GM12875 (cell line): ENCODE results near the gene BCDIN3D.
"Not testable (repeated sequence)": the region's sequence is repeated elsewhere in the genome, so short reads cannot be mapped to it uniquely, and the experiment has no call there.

Experiments used
- H3K4me3 ChIP-seq: one replicate; pipeline ENCODE4 v1.5.1; 2011; ENCODE audit warnings: low read depth, low read length, control low read depth
- CTCF ChIP-seq: IDR thresholded peaks from 2 replicates; pipeline ENCODE4 v1.5.1; 2011; ENCODE audit warnings: low read depth, mild to moderate bottlenecking, control low read depth, inconsistent platforms, low read length, moderate library complexity, borderline replicate concordance; ENCODE audit not compliant: insufficient read depth

The BCDIN3D gene

GRCh38 chr12:49865782-49866135 lies 22.9 kb upstream of the BCDIN3D start:
- H3K4me3 ChIP-seq = no peak overlapping the region
- TF ChIP-seq CTCF = no peak

DNA sequence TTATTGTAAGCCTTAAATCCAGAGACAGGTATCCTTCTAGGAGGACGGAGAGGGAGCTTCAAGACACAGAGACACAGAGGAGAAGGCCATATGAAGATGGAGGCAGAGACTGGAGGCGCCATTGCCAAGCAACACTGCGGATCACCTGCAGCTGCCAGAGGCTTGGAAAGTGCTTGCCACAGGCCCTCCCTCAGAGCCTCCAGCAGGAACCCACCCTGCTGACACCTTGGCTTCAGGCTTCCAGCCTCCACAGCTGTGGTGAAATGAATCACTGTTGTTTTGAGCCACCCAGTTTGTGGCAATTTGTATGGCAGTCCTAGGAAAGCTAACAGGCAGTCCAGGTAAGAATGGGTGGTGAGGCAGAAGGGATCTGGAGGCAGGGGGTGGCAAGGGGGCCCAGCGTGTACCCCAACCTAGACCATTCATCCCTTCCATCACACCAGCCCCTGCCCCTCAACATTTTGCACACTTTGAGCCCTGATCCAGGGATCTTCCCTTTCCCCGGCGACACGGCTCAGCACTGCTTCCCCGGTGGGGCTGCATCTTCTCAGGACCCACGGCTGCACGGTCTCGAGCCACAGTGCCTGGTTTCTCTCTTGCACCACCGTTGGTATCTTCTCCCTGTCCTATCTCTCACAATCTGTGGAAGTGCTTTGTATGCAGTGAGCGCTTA lies 22.3 kb upstream of the BCDIN3D start:
- TF ChIP-seq CTCF = no peak
- H3K4me3 ChIP-seq = no peak overlapping the region

GRCh38 chr12:49864798-49865090 lies 21.8 kb upstream of the BCDIN3D start:
- TF ChIP-seq CTCF = no peak
- no peak overlapping the region for H3K4me3 ChIP-seq

GRCh38 chr12:49863946-49864797 lies 21.3 kb upstream of the BCDIN3D start:
- no peak overlapping the region for H3K4me3 ChIP-seq
- no peak for TF ChIP-seq CTCF

DNA sequence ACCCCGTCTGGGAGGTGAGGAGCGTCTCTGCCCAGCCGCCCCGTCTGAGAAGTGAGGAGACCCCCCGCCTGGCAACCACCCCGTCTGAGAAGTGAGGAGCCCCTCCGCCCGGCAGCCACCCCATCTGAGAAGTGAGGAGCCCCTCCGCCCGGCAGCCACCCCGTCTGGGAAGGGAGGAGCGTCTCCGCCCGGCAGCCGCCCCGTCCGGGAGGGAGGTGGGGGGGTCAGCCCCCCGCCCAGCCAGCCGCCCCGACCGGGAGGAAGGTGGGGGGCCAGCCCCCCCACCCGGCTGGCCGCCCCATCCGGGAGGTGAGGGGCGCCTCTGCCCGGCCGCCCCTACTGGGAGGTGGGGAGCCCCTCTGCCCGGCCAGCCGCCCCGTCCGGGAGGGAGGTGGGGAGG lies 18.0 kb upstream of the BCDIN3D start:
- H3K4me3 ChIP-seq = not testable (repeated sequence)

DNA sequence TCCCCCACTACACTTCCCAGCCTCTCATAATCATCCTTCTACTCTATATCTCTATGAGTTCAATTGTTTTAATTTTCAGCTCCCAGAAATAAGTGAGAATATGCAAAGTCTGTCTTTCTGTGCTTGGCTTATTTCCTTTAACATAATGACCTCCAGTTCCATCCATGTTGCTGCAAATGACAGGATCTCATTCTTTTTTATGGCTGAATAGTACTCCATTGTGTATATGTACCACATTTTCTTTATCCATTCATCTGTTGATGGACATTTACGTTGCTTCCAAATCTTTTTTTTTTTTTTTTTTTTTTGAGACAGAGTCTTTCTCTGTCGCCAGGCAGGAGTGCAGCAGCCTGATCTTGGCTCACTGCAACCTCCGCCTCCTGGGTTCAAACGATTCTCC lies 13.0 kb upstream of the BCDIN3D start:
- not testable (repeated sequence) for H3K4me3 ChIP-seq

DNA sequence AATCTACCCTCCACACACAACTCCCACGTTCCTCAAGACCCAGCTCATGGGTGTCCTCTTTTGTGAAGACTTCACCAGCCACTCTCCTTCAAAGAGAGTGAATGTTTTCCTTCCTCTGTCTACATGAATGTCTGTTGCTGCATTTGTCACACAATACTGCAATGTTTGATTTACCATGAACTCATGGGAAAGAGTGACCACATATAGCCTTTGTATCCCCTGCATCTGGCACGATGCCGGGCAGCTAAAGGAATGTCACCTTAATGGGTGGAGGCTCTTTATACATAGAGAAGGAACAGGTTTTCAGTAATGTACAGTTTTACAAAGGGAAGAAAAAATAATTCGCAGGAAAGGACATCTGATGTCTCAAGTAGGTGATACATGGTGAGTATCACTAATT lies 12.1 kb upstream of the BCDIN3D start:
- no peak overlapping the region for H3K4me3 ChIP-seq
- TF ChIP-seq CTCF = no peak

GRCh38 chr12:49853671-49854070 lies 10.8 kb upstream of the BCDIN3D start:
- no peak overlapping the region for H3K4me3 ChIP-seq
- TF ChIP-seq CTCF = no peak
